Liver (tissue), 9 donors: ENCODE data around the gene CLCA1. TPM values are rescaled to one million over a fixed set of nuclear protein-coding genes. Genes with fewer than 3 reads are reported as not detected.

Experiments
- DNase-seq: peaks from one replicate; pipeline ENCODE4 v3.0.0-alpha.2; 2017; ENCODE audit warnings: low spot score
- H3K27ac ChIP-seq, 2 donors: one replicate each; pipeline ENCODE4 v1.7.0; 2013; ENCODE audit warnings: inconsistent platforms in 2 of 2, low read length in 2 of 2, control low read depth in 1 of 2, low read depth in 1 of 2, mild to moderate bottlenecking in 1 of 2
- H3K27me3 ChIP-seq, 4 donors: one replicate each; pipeline versions ENCODE4 v1.6.1 to v1.7.0; 2013; ENCODE audit warnings: low read length in 3 of 4, inconsistent platforms in 1 of 4, mild to moderate bottlenecking in 1 of 4, moderate library complexity in 1 of 4; ENCODE audit not compliant: control insufficient read depth in 4 of 4, insufficient read depth in 4 of 4
- H3K36me3 ChIP-seq, 4 donors: one replicate each; pipeline versions ENCODE4 v1.6.1 to v1.7.0; 2013; ENCODE audit warnings: low read length in 3 of 4, mild to moderate bottlenecking in 3 of 4, low read depth in 1 of 4, moderate library complexity in 1 of 4; ENCODE audit not compliant: control insufficient read depth in 4 of 4, insufficient read depth in 3 of 4
- H3K4me1 ChIP-seq, 4 donors: one replicate each; pipeline versions ENCODE4 v1.6.1 to v1.7.0; 2013; ENCODE audit warnings: low read length in 3 of 4, mild to moderate bottlenecking in 3 of 4, moderate library complexity in 1 of 4; ENCODE audit not compliant: control insufficient read depth in 4 of 4, insufficient read depth in 4 of 4
- H3K4me3 ChIP-seq, 3 donors: one replicate each; pipeline versions ENCODE4 v1.6.1 to v1.7.0; 2013; ENCODE audit warnings: low read length in 3 of 3, control low read depth in 1 of 3, low read depth in 1 of 3, mild to moderate bottlenecking in 1 of 3
- H3K9ac ChIP-seq, 2 donors: one replicate each; pipeline ENCODE4 v1.7.0; 2013; ENCODE audit warnings: low read length in 2 of 2, mild to moderate bottlenecking in 2 of 2, moderate library complexity in 2 of 2, control low read depth in 1 of 2, low read depth in 1 of 2
- H3K9me3 ChIP-seq, 4 donors: one replicate each; pipeline versions ENCODE4 v1.6.1 to v1.7.0; 2013; ENCODE audit warnings: low read length in 3 of 4; ENCODE audit not compliant: control insufficient read depth in 4 of 4
- ATF3 ChIP-seq: IDR thresholded peaks from 2 replicates; pipeline ENCODE4 v1.6.1; 2016; ENCODE audit warnings: antibody characterized with exemption
- EGR1 ChIP-seq, 2 donors: IDR thresholded peaks; 2 replicates each; pipeline ENCODE4 v1.6.1; 2016 to 2018; ENCODE audit warnings: antibody characterized with exemption in 2 of 2, low read depth in 2 of 2
- FOXA1 ChIP-seq: IDR thresholded peaks from 2 replicates; pipeline ENCODE4 v1.6.1; 2016; ENCODE audit warnings: antibody characterized with exemption
- FOXA2 ChIP-seq: IDR thresholded peaks from 2 replicates; pipeline ENCODE4 v1.6.1; 2016; ENCODE audit warnings: antibody characterized with exemption
- GABPA ChIP-seq, 2 donors: IDR thresholded peaks in 1 of 2; conservative IDR thresholded peaks in 1 of 2; 2 replicates each; pipeline ENCODE4 v1.6.1; 2016; ENCODE audit warnings: antibody characterized with exemption in 2 of 2, mild to moderate bottlenecking in 1 of 2, moderate library complexity in 1 of 2
- JUND ChIP-seq, 2 donors: IDR thresholded peaks; 2 replicates each; pipeline ENCODE4 v1.6.1; 2016; ENCODE audit warnings: antibody characterized with exemption in 2 of 2
- NR2F2 ChIP-seq: IDR thresholded peaks from 2 replicates; pipeline ENCODE4 v1.6.1; 2016; ENCODE audit warnings: antibody characterized with exemption
- RAD21 ChIP-seq, 2 donors: IDR thresholded peaks; 2 replicates each; pipeline ENCODE4 v1.6.1; 2016; ENCODE audit warnings: antibody characterized with exemption in 2 of 2, mild to moderate bottlenecking in 2 of 2
- RXRA ChIP-seq, 2 donors: IDR thresholded peaks; 2 replicates each; pipeline ENCODE4 v1.6.1; 2017 to 2018; ENCODE audit warnings: antibody characterized with exemption in 2 of 2, mild to moderate bottlenecking in 1 of 2
- SP1 ChIP-seq: IDR thresholded peaks from 2 replicates; pipeline ENCODE4 v1.6.1; 2018; ENCODE audit warnings: antibody characterized with exemption, mild to moderate bottlenecking
- YY1 ChIP-seq: IDR thresholded peaks from 2 replicates; pipeline ENCODE4 v1.6.1; 2016; ENCODE audit warnings: antibody characterized with exemption, mild to moderate bottlenecking
- WGBS: extraction: QIAGEN DNeasy Blood & Tissue Kit; methylation state at CpG from one replicate; pipeline ENCODE4 v1.1.7; 2013; 5-methylcytosine and 5-hydroxymethylcytosine counted together
- polyA plus RNA-seq, 2 donors: library from polyadenylated mRNA; stranded (reverse) in 1 of 2; unstranded in 1 of 2; fragments of 200-250 nt in 1 of 2; fragments of >200 nt in 1 of 2; fragmentation: Nextera tagmentation in 1 of 2; extraction: Ambion mirVana in 1 of 2; gene quantifications; one replicate each; pipeline versions ENCODE4 v1.2.1 to v1.2.3, GENCODE V29; 2013 to 2015
- total RNA-seq, 2 donors: library from RNA; depleted of rRNA; stranded (reverse); fragments of >200 nt; gene quantifications; one replicate each; pipeline ENCODE4 v1.2.3, GENCODE V29; 2014
- TF ChIP-seq, protein P1 (sequence below): IDR thresholded peaks from 2 replicates; pipeline ENCODE4 v1.6.1; 2016; ENCODE audit warnings: antibody characterized with exemption
- TF ChIP-seq, protein P2 (sequence below): IDR thresholded peaks from 2 replicates; pipeline ENCODE4 v1.6.1; 2016; ENCODE audit warnings: antibody characterized with exemption, mild to moderate bottlenecking
- donor health status: healthy.
- donor health status: healthy.
- donor health status: healthy.
- donor health status: healthy.
- donor health status: healthy.

Gene CLCA1
- total and polyA plus RNA-seq, 4 donors = not detected

DNA sequence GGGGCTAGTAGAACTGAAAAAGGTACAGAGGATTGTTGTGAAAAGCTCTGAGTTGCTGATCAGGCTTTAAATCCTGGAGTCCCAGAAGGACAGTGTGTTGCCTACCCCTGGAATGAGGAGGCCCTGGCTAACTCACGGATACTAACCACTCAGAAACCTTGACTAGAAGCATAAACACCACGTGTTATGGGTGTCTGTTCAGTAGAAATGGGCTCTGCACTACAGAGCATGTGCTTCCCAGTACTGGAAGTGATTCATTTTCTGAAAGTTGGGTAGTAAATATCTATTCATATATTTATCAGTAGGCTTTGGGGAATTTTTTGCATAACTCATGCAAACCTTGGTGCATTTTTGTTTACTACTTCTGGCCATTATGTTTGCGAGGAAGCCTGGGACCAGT lies 15.1 kb upstream of the CLCA1 start:
- TF ChIP-seq JUND (IDR thresholded peaks at IDR 0.05) (no peak), RAD21 (IDR thresholded peaks at IDR 0.05) (no peak), FOXA2 (no peak), YY1 (no peak), SP1 (no peak), ATF3 (no peak), EGR1 (IDR thresholded peaks at IDR 0.05; ENCODE audit: low read depth in 2 of 2) (no peak)
- TF ChIP-seq, protein P1, sequence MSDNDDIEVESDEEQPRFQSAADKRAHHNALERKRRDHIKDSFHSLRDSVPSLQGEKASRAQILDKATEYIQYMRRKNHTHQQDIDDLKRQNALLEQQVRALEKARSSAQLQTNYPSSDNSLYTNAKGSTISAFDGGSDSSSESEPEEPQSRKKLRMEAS = no peak
- TF ChIP-seq, protein P2, sequence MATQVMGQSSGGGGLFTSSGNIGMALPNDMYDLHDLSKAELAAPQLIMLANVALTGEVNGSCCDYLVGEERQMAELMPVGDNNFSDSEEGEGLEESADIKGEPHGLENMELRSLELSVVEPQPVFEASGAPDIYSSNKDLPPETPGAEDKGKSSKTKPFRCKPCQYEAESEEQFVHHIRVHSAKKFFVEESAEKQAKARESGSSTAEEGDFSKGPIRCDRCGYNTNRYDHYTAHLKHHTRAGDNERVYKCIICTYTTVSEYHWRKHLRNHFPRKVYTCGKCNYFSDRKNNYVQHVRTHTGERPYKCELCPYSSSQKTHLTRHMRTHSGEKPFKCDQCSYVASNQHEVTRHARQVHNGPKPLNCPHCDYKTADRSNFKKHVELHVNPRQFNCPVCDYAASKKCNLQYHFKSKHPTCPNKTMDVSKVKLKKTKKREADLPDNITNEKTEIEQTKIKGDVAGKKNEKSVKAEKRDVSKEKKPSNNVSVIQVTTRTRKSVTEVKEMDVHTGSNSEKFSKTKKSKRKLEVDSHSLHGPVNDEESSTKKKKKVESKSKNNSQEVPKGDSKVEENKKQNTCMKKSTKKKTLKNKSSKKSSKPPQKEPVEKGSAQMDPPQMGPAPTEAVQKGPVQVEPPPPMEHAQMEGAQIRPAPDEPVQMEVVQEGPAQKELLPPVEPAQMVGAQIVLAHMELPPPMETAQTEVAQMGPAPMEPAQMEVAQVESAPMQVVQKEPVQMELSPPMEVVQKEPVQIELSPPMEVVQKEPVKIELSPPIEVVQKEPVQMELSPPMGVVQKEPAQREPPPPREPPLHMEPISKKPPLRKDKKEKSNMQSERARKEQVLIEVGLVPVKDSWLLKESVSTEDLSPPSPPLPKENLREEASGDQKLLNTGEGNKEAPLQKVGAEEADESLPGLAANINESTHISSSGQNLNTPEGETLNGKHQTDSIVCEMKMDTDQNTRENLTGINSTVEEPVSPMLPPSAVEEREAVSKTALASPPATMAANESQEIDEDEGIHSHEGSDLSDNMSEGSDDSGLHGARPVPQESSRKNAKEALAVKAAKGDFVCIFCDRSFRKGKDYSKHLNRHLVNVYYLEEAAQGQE = no peak
- H3K4me3 ChIP-seq = no peak overlapping the region
- peaks cover 0 to 3% (median 0%) of the 10 kb centered on the region in 4 donors for H3K27me3 ChIP-seq
- DNase-seq = no peak
- no peak overlapping the region for H3K27ac ChIP-seq
- H3K36me3 ChIP-seq = no peaks in the 10 kb centered on the region
- WGBS = 70% methylated on average over 3 of the region's 3 CpGs
- no peak overlapping the region for H3K9ac ChIP-seq
- H3K9me3 ChIP-seq = no peaks in the 10 kb centered on the region
- no peaks in the 10 kb centered on the region for H3K4me1 ChIP-seq

DNA sequence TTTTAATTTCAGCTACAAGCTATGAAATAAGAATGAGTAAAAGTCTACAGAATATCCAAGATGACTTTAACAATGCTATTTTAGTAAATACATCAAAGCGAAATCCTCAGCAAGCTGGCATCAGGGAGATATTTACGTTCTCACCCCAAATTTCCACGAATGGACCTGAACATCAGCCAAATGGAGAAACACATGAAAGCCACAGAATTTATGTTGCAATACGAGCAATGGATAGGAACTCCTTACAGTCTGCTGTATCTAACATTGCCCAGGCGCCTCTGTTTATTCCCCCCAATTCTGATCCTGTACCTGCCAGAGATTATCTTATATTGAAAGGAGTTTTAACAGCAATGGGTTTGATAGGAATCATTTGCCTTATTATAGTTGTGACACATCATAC lies 13.7 kb upstream of the CLCA1 start:
- H3K9me3 ChIP-seq = no peaks in the 10 kb centered on the region
- WGBS = 74% methylated on average over 5 of the region's 5 CpGs
- H3K27ac ChIP-seq = no peak overlapping the region
- DNase-seq = no peak
- H3K27me3 ChIP-seq = peaks cover 0 to 3% (median 0%) of the 10 kb centered on the region in 4 donors
- no peak overlapping the region for H3K4me3 ChIP-seq
- TF ChIP-seq NR2F2 (no peak), EGR1 (IDR thresholded peaks at IDR 0.05; ENCODE audit: low read depth in 2 of 2) (no peak), GABPA (IDR thresholded peaks at IDR 0.05 in 1 of 2, conservative IDR thresholded peaks at IDR 0.05 in 1 of 2) (no peak), RXRA (IDR thresholded peaks at IDR 0.05) (no peak)
- no peaks in the 10 kb centered on the region for H3K4me1 ChIP-seq
- H3K36me3 ChIP-seq = no peaks in the 10 kb centered on the region
- no peak overlapping the region for H3K9ac ChIP-seq

DNA sequence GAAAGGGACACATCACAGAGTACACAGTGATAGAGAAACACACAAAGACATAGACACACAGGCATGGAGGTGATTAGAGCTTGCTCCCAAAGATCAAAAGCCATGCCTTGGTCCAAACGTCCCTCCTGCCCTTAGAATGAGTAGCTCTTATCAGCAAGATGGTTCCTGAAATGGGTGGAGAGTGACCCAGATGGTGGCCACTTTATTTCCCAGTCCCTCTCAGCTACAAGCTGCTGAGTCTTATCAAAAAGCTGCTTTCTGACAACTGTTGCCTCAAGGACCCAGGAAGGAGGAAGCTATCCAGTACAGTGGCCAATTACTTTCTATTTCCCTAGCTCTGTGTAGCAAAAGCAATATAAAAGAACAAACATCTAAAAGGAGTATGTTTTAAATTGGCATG lies 7.7 kb upstream of the CLCA1 start:
- 8% methylated on average over 1 of the region's 1 CpG for WGBS
- Histone ChIP-seq H3K27me3 (peaks cover 0 to 3% (median 0%) of the 10 kb centered on the region in 4 donors), H3K9me3 (no peaks in the 10 kb centered on the region), H3K4me3 (no peak overlapping the region), H3K36me3 (no peaks in the 10 kb centered on the region), H3K27ac (no peak overlapping the region), H3K4me1 (no peaks in the 10 kb centered on the region), H3K9ac (no peak overlapping the region)
- no peak for DNase-seq
- TF ChIP-seq YY1 (no peak), ATF3 (no peak), GABPA (IDR thresholded peaks at IDR 0.05 in 1 of 2, conservative IDR thresholded peaks at IDR 0.05 in 1 of 2) (no peak), RAD21 (IDR thresholded peaks at IDR 0.05) (no peak), FOXA1 (no peak), FOXA2 (no peak), NR2F2 (no peak), RXRA (IDR thresholded peaks at IDR 0.05) (no peak)
